GM23338 (cell line): ENCODE results near the gene LDLRAD3. TPM values are rescaled to one million over a fixed set of nuclear protein-coding genes. Genes with fewer than 3 reads are reported as not detected.

Source experiments
- ATAC-seq: fragments of 200-7000 bp; cut with Tn5 transposase; 3 replicates; pipeline ENCODE4 v1.9.1; 2020
- DNase-seq: peaks from one replicate; pipeline ENCODE4 v3.0.0-alpha.2; 2015; ENCODE audit warnings: low spot score
- H2AFZ ChIP-seq: fragments of 200-600 bp; sonication (generic); 2 replicates; pipeline ENCODE4 v1.8.0; 2016; ENCODE audit warnings: antibody characterized with exemption, mild to moderate bottlenecking, moderate library complexity
- H3F3A ChIP-seq: fragments of 200-600 bp; sonication (generic); replicated peaks from 2 replicates; pipeline ENCODE4 v1.8.0; 2017; ENCODE audit warnings: antibody characterized with exemption, mixed run types, low read depth
- H3K27ac ChIP-seq: fragments of 200-600 bp; sonication (generic); 2 replicates; pipeline ENCODE4 v1.6.1; 2016; ENCODE audit warnings: low read depth
- H3K27me3 ChIP-seq: fragments of 200-600 bp; sonication (generic); 2 replicates; pipeline ENCODE4 v1.8.0; 2016; ENCODE audit warnings: mild to moderate bottlenecking, mixed run types, moderate library complexity; ENCODE audit not compliant: insufficient read depth
- H3K36me3 ChIP-seq: fragments of 200-600 bp; sonication (generic); 2 replicates; pipeline ENCODE4 v1.8.0; 2016; ENCODE audit warnings: mild to moderate bottlenecking; ENCODE audit not compliant: insufficient read depth
- H3K4me1 ChIP-seq: fragments of 200-600 bp; sonication (generic); 2 replicates; pipeline ENCODE4 v1.8.0; 2016; ENCODE audit warnings: mild to moderate bottlenecking, moderate library complexity; ENCODE audit not compliant: insufficient read depth
- H3K4me2 ChIP-seq: fragments of 200-600 bp; sonication (generic); 2 replicates; pipeline ENCODE4 v1.7.1; 2017; ENCODE audit warnings: mixed run types
- H3K4me3 ChIP-seq: fragments of 200-600 bp; sonication (generic); 2 replicates; pipeline ENCODE4 v1.6.1; 2016; ENCODE audit warnings: mixed run types
- H3K79me2 ChIP-seq: fragments of 200-600 bp; sonication (generic); replicated peaks from 2 replicates; pipeline ENCODE4 v1.8.0; 2017; ENCODE audit warnings: mild to moderate bottlenecking; ENCODE audit not compliant: insufficient read depth
- H3K9me2 ChIP-seq: fragments of 200-600 bp; sonication (generic); 2 replicates; pipeline ENCODE4 v1.8.0; 2017; ENCODE audit not compliant: insufficient read depth
- H4K20me1 ChIP-seq: fragments of 200-600 bp; sonication (generic); replicated peaks from 2 replicates; pipeline ENCODE4 v1.8.0; 2017; ENCODE audit warnings: mild to moderate bottlenecking; ENCODE audit not compliant: insufficient read depth
- H3K27ac Mint-ChIP-seq: 2 replicates; pipeline ENCODE4 v1.8.0; 2020; ENCODE audit warnings: inconsistent platforms, mild to moderate bottlenecking, moderate library complexity, mixed read lengths
- H3K27me3 Mint-ChIP-seq: 3 replicates; pipeline ENCODE4 v1.8.0; 2022; ENCODE audit warnings: low read depth, mild to moderate bottlenecking, moderate library complexity, mixed read lengths, inconsistent platforms; ENCODE audit not compliant: insufficient read depth, poor library complexity
- H3K36me3 Mint-ChIP-seq: 3 replicates; pipeline ENCODE4 v1.8.0; 2021; ENCODE audit warnings: low read depth, mild to moderate bottlenecking, inconsistent platforms, moderate library complexity, mixed read lengths
- H3K4me1 Mint-ChIP-seq: 3 replicates; pipeline ENCODE4 v1.8.0; 2020; ENCODE audit warnings: mild to moderate bottlenecking, inconsistent platforms, mixed read lengths
- H3K4me3 Mint-ChIP-seq: 3 replicates; pipeline ENCODE4 v1.8.0; 2021; ENCODE audit warnings: moderate library complexity, mild to moderate bottlenecking, inconsistent platforms, mixed read lengths
- H3K9me3 Mint-ChIP-seq: 3 replicates; pipeline ENCODE4 v1.8.0; 2020; ENCODE audit warnings: moderate library complexity, mild to moderate bottlenecking, inconsistent platforms, mixed read lengths
- CREB1 ChIP-seq: fragments of 250-450 bp; sonication (Bioruptor Pico); IDR thresholded peaks from 2 replicates; pipeline ENCODE4 v1.5.0; 2020; ENCODE audit warnings: low read depth, mild to moderate bottlenecking, moderate library complexity
- CTCF ChIP-seq, 2 experiments: fragments of 200-600 bp in 1 of 2; sonication (generic) in 1 of 2; conservative IDR thresholded peaks; 2 replicates each; pipeline versions ENCODE4 v1.5.1 to v1.6.1; 2016 to 2017; ENCODE audit warnings: antibody characterized with exemption in 2 of 2, low read depth in 2 of 2, mild to moderate bottlenecking in 2 of 2, moderate library complexity in 1 of 2
- EZH2phosphoT487 ChIP-seq: fragments of 200-600 bp; sonication (generic); IDR thresholded peaks from one replicate; pipeline ENCODE4 v1.8.1; 2018; ENCODE audit warnings: antibody characterized with exemption; ENCODE audit not compliant: unreplicated experiment
- JUNB ChIP-seq: IDR thresholded peaks from one replicate; pipeline ENCODE4 v1.6.1; 2016; ENCODE audit warnings: antibody characterized with exemption; ENCODE audit not compliant: unreplicated experiment
- NANOG ChIP-seq: IDR thresholded peaks from 2 replicates; pipeline ENCODE4 v1.6.1; 2016; ENCODE audit warnings: antibody characterized with exemption, borderline replicate concordance
- REST ChIP-seq: IDR thresholded peaks from one replicate; pipeline ENCODE4 v1.6.1; 2018; ENCODE audit warnings: antibody characterized with exemption; ENCODE audit not compliant: unreplicated experiment
- STAT1 ChIP-seq: IDR thresholded peaks from one replicate; pipeline ENCODE4 v1.6.1; 2016; ENCODE audit warnings: antibody characterized with exemption; ENCODE audit not compliant: unreplicated experiment
- ZNF114 ChIP-seq: fragments of 250-450 bp; sonication (Bioruptor Pico); IDR thresholded peaks from 2 replicates; pipeline ENCODE4 v1.5.0; 2020; ENCODE audit warnings: mild to moderate bottlenecking, moderate library complexity
- ZNF331 ChIP-seq: fragments of 250-450 bp; sonication (Bioruptor Pico); IDR thresholded peaks from 2 replicates; pipeline ENCODE4 v1.5.0; 2020; ENCODE audit warnings: low read depth, mild to moderate bottlenecking, moderate library complexity
- polyA plus RNA-seq: library from polyadenylated mRNA; unstranded; fragments of >200 nt; fragmentation: Nextera tagmentation; extraction: Ambion mirVana; gene quantifications from 2 replicates; pipeline ENCODE4 v1.2.1, GENCODE V29; 2016
- total RNA-seq: library from RNA; depleted of rRNA; stranded (reverse); fragments of >200 nt; shearing (Covaris generic); gene quantifications from 2 replicates; pipeline ENCODE4 v1.2.3, GENCODE V29; 2014

The LDLRAD3 gene
- total and polyA plus RNA-seq, 2 experiments from 2014 or later, result 8.5 to 19.4 TPM

GRCh38 chr11:36193290-36193619, 249.4 kb downstream of the LDLRAD3 start:
- TF ChIP-seq CTCF (conservative IDR thresholded peaks at IDR 0.05; ENCODE audit: low read depth in 2 of 2), result no peak
- H3K79me2 ChIP-seq, result no peaks in the 10 kb centered on the region
- H3K36me3 Mint-ChIP-seq, result peaks cover 9% of the 10 kb centered on the region; the same call in 2 of the 3 replicates
- H3F3A ChIP-seq, result no peaks in the 10 kb centered on the region
- DNase-seq, result no peak
- H3K27ac Mint-ChIP-seq, result peak overlapping the region; percentile 5; the same call in 1 of the 2 replicates
- H3K4me2 ChIP-seq, result no peak overlapping the region
- H3K27me3 ChIP-seq, result no peaks in the 10 kb centered on the region
- H3K4me3 Mint-ChIP-seq, result no peak overlapping the region
- no peak overlapping the region for H2AFZ ChIP-seq
- no peaks in the 10 kb centered on the region for H4K20me1 ChIP-seq
- H3K9me2 ChIP-seq, result no peaks in the 10 kb centered on the region
- H3K4me3 ChIP-seq, result no peak overlapping the region
- H3K27ac ChIP-seq, result no peak overlapping the region
- H3K36me3 ChIP-seq, result no peaks in the 10 kb centered on the region
- ATAC-seq, result no peak
- H3K9me3 Mint-ChIP-seq, result no peaks in the 10 kb centered on the region
- H3K27me3 Mint-ChIP-seq, result peaks cover 8% of the 10 kb centered on the region
- H3K4me1 Mint-ChIP-seq, result peaks cover 22% of the 10 kb centered on the region
- H3K4me1 ChIP-seq, result peaks cover 17% of the 10 kb centered on the region

GRCh38 chr11:36193721-36194120, 249.9 kb downstream of the LDLRAD3 start:
- Histone ChIP-seq H4K20me1 (no peaks in the 10 kb centered on the region), H2AFZ (no peak overlapping the region), H3K79me2 (no peaks in the 10 kb centered on the region), H3K9me2 (no peaks in the 10 kb centered on the region), H3K27me3 (no peaks in the 10 kb centered on the region), H3K36me3 (no peaks in the 10 kb centered on the region), H3K27ac (no peak overlapping the region), H3K4me2 (no peak overlapping the region), H3K4me3 (no peak overlapping the region), H3F3A (no peaks in the 10 kb centered on the region), H3K4me1 (peaks cover 17% of the 10 kb centered on the region)
- Mint-ChIP-seq H3K27ac (peak overlapping the region; percentile 5; the same call in 1 of the 2 replicates), H3K4me1 (peaks cover 22% of the 10 kb centered on the region), H3K36me3 (peaks cover 9% of the 10 kb centered on the region; the same call in 1 of the 3 replicates), H3K27me3 (peaks cover 8% of the 10 kb centered on the region), H3K9me3 (no peaks in the 10 kb centered on the region), H3K4me3 (no peak overlapping the region)
- DNase-seq, result no peak
- no peak for ATAC-seq
- TF ChIP-seq ZNF331 (CRISPR knock-in tag), result no peak
- no peak for TF ChIP-seq STAT1
- no peak for TF ChIP-seq ZNF114 (CRISPR knock-in tag)

- H3K4me1 ChIP-seq, result peaks cover 17% of the 10 kb centered on the region
- H3K9me3 Mint-ChIP-seq, result no peaks in the 10 kb centered on the region; the same call in 2 of the 3 replicates
- no peaks in the 10 kb centered on the region for H3K36me3 ChIP-seq
- no peaks in the 10 kb centered on the region; the same call in 1 of the 3 replicates for H3K36me3 Mint-ChIP-seq
- peaks cover 8% of the 10 kb centered on the region for H3K27me3 Mint-ChIP-seq
- peak overlapping the region; percentile 53; the same call in 1 of the 2 replicates for H3K27ac Mint-ChIP-seq
- no peaks in the 10 kb centered on the region for H4K20me1 ChIP-seq
- H2AFZ ChIP-seq, result no peak overlapping the region
- DNase-seq (no peak), ATAC-seq (peak; percentile 22; the same call in 2 of the 3 replicates)
- no peaks in the 10 kb centered on the region for H3F3A ChIP-seq
- no peaks in the 10 kb centered on the region for H3K27me3 ChIP-seq
- H3K27ac ChIP-seq, result no peak overlapping the region
- peaks cover 1% of the 10 kb centered on the region for H3K9me2 ChIP-seq
- no peak overlapping the region; the same call in 2 of the 3 replicates for H3K4me3 Mint-ChIP-seq
- no peaks in the 10 kb centered on the region for H3K79me2 ChIP-seq
- H3K4me3 ChIP-seq, result no peak overlapping the region
- H3K4me1 Mint-ChIP-seq, result peaks cover 22% of the 10 kb centered on the region
- H3K4me2 ChIP-seq, result 0 out of 2 replicates have a peak overlapping the region, but pooled peaks have one; percentile 19
- TF ChIP-seq REST (no peak), CTCF (conservative IDR thresholded peaks at IDR 0.05; ENCODE audit: low read depth in 2 of 2) (no peak), NANOG (no peak), EZH2phosphoT487 (no peak), JUNB (no peak), CREB1 (no peak), ZNF331 (CRISPR knock-in tag) (no peak)
Measured at GRCh38 chr11:36195496-36196354, 251.9 kb downstream of the LDLRAD3 start.
